Glutamatergic neuron (in vitro differentiated cells): ENCODE data around the gene NOX5. TPM values are rescaled to one million over a fixed set of nuclear protein-coding genes. Genes with fewer than 3 reads are reported as not detected.

Source experiments
- DNase-seq: peaks from one replicate; pipeline ENCODE4 v3.0.0; 2022
- H3K27ac Mint-ChIP-seq: one replicate; pipeline ENCODE4 v1.8.0; 2020; ENCODE audit warnings: mild to moderate bottlenecking, mixed read lengths, inconsistent platforms; ENCODE audit not compliant: unreplicated experiment
- H3K27me3 Mint-ChIP-seq: one replicate; pipeline ENCODE4 v1.8.0; 2020; ENCODE audit warnings: mild to moderate bottlenecking, moderate library complexity, mixed read lengths, inconsistent platforms; ENCODE audit not compliant: unreplicated experiment
- H3K36me3 Mint-ChIP-seq: one replicate; pipeline ENCODE4 v1.8.0; 2020; ENCODE audit warnings: mild to moderate bottlenecking, mixed read lengths, inconsistent platforms; ENCODE audit not compliant: unreplicated experiment
- H3K4me1 Mint-ChIP-seq: one replicate; pipeline ENCODE4 v1.8.0; 2020; ENCODE audit warnings: mild to moderate bottlenecking, low read depth, mixed read lengths, inconsistent platforms; ENCODE audit not compliant: unreplicated experiment
- H3K4me3 Mint-ChIP-seq: one replicate; pipeline ENCODE4 v1.8.0; 2020; ENCODE audit warnings: mild to moderate bottlenecking, mixed read lengths, inconsistent platforms; ENCODE audit not compliant: unreplicated experiment
- H3K9me3 Mint-ChIP-seq: one replicate; pipeline ENCODE4 v1.8.0; 2020; ENCODE audit warnings: mild to moderate bottlenecking, moderate library complexity, mixed read lengths, inconsistent platforms; ENCODE audit not compliant: unreplicated experiment
- total RNA-seq: library from RNA; stranded (reverse); fragmentation: NEBNext Ultra II Directional; extraction: Animal tissue kit (Norgen Biotek cat#: 25700); gene quantifications from one replicate; pipeline ENCODE4 v1.2.1, GENCODE V29; 2021; ENCODE audit not compliant: unreplicated experiment
- TF ChIP-seq, protein P1 (sequence below): fragments of 200-600 bp; sonication (generic); IDR thresholded peaks from one replicate; pipeline ENCODE4 v1.5.0; 2021; ENCODE audit not compliant: partially characterized antibody, unreplicated experiment

NOX5 gene
- total RNA-seq, 1 donor from 2014 or later = not detected

DNA sequence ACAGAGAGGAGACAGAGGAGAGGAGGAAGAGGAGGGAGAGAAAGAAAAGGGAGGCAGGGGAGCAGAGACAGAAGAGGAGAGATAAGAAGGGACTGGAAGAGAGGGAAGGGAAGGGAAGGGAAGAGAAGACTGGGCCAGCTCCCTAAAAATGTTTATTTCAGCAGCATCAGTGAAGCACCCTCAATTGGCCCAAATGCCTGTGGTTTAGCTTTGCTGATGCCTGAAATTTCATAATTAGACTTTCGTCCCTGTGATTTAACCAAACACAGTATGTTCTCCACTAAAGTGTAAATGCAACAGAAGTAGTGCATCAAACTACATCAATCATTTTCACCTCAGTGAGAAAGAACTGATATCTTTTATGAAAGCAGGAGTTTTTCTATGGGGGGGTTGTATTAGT, 55.9 kb downstream of the NOX5 start:
- Mint-ChIP-seq H3K27me3 (peaks cover 2% of the 10 kb centered on the region), H3K9me3 (peaks cover 5% of the 10 kb centered on the region), H3K27ac (no peak overlapping the region), H3K36me3 (peaks cover 3% of the 10 kb centered on the region), H3K4me3 (no peak overlapping the region), H3K4me1 (peaks cover 21% of the 10 kb centered on the region)
- no peak for DNase-seq
- TF ChIP-seq, protein P1, sequence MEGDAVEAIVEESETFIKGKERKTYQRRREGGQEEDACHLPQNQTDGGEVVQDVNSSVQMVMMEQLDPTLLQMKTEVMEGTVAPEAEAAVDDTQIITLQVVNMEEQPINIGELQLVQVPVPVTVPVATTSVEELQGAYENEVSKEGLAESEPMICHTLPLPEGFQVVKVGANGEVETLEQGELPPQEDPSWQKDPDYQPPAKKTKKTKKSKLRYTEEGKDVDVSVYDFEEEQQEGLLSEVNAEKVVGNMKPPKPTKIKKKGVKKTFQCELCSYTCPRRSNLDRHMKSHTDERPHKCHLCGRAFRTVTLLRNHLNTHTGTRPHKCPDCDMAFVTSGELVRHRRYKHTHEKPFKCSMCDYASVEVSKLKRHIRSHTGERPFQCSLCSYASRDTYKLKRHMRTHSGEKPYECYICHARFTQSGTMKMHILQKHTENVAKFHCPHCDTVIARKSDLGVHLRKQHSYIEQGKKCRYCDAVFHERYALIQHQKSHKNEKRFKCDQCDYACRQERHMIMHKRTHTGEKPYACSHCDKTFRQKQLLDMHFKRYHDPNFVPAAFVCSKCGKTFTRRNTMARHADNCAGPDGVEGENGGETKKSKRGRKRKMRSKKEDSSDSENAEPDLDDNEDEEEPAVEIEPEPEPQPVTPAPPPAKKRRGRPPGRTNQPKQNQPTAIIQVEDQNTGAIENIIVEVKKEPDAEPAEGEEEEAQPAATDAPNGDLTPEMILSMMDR = no peak

DNA sequence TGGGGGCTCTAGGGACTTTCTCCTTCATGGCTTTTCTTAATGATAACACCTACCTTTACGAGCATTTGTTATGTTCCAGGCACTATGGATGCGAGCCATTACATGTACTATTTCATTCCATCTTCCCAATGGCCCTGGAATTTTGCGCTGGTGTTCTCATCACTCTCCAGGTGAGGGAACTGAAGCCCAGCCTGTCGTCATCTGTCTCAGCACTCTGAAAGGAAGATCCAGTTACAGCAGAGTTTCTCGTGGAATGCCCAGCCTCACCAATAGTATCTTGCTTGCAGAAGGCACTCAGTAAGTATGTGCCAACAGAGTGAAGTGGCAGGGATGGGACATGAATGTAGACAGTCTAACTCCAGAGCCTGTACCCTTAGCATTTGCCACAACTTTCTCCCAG, 56.8 kb downstream of the NOX5 start:
- Mint-ChIP-seq H3K4me1 (peaks cover 21% of the 10 kb centered on the region), H3K4me3 (no peak overlapping the region), H3K27me3 (peaks cover 2% of the 10 kb centered on the region), H3K9me3 (peaks cover 4% of the 10 kb centered on the region), H3K27ac (no peak overlapping the region), H3K36me3 (peaks cover 3% of the 10 kb centered on the region)
- TF ChIP-seq, protein P1 = no peak
- no peak for DNase-seq

DNA sequence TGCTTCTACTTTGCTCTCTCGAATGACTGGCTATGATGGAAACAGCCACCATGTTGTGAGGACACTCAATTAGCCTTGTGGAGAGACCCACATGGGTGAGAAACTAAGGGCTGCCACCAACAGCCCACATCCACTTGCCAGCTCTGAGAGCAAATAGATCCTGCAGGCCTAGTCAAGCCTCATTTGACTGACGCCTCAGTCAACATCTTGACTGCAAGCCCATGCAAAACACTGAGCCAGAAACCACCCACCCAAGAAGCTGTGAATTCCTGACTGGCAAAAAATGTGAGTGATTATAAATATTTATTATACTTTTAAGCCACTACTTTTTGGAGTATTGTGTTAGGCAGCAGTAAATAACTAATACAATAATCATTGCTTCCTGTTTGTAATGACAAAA, 58.4 kb downstream of the NOX5 start:
- H3K9me3 Mint-ChIP-seq = peaks cover 2% of the 10 kb centered on the region
- H3K4me3 Mint-ChIP-seq = no peak overlapping the region
- no peak overlapping the region for H3K27ac Mint-ChIP-seq
- peaks cover under 1% of the 10 kb centered on the region for H3K36me3 Mint-ChIP-seq
- H3K27me3 Mint-ChIP-seq = no peaks in the 10 kb centered on the region
- DNase-seq = no peak
- TF ChIP-seq, protein P1 = no peak
- H3K4me1 Mint-ChIP-seq = peaks cover 14% of the 10 kb centered on the region

GRCh38 chr15:69074001-69074842, 59.7 kb downstream of the NOX5 start:
- H3K27me3 Mint-ChIP-seq = peaks cover 2% of the 10 kb centered on the region
- TF ChIP-seq, protein P1 = no peak
- peaks cover 14% of the 10 kb centered on the region for H3K4me1 Mint-ChIP-seq
- peak overlapping the region; percentile 84 for H3K4me3 Mint-ChIP-seq
- H3K27ac Mint-ChIP-seq = peak overlapping the region; percentile 70
- peak; percentile 75 for DNase-seq
- H3K36me3 Mint-ChIP-seq = no peaks in the 10 kb centered on the region
- peaks cover 2% of the 10 kb centered on the region for H3K9me3 Mint-ChIP-seq

GRCh38 chr15:69074843-69075224, 60.3 kb downstream of the NOX5 start:
- TF ChIP-seq, protein P1 = no peak
- Mint-ChIP-seq H3K27ac (peak overlapping the region; percentile 70), H3K4me3 (peak overlapping the region; percentile 84), H3K27me3 (peaks cover 2% of the 10 kb centered on the region), H3K9me3 (no peaks in the 10 kb centered on the region), H3K36me3 (no peaks in the 10 kb centered on the region), H3K4me1 (peaks cover 14% of the 10 kb centered on the region)
- no peak for DNase-seq
